Measurements from ENCODE around the gene NTRK1. TPM values are rescaled to one million over a fixed set of nuclear protein-coding genes. Genes with fewer than 3 reads are reported as not detected.

Gene NTRK1
- total and polyA plus RNA-seq, 3 donors from 2014 or later: 4.7 to 38.8 (median 14.6) TPM

GRCh38 chr1:156846643-156847042 lies 14.0 kb upstream of the NTRK1 start:
- no peak for TF ChIP-seq POLR2A (IDR thresholded peaks at IDR 0.05)
- TF ChIP-seq CTCF (IDR thresholded peaks at IDR 0.05): no peak
- no peaks in the 10 kb centered on the region for H3K36me3 ChIP-seq (ENCODE audit: low read depth, missing control alignments)
- 89 to 95% methylated on average over 5 of the region's 5 CpGs for WGBS, 2 donors
- peaks cover 6% of the 10 kb centered on the region for H3K4me1 ChIP-seq
- no peak overlapping the region for H3K27ac ChIP-seq
- DNase-seq: no peak
- H3K9me3 ChIP-seq: no peaks in the 10 kb centered on the region
- H3K4me3 ChIP-seq: no peak overlapping the region
- intact Hi-C loops (cut with DNase I; ENCODE audit: low total_unique reads): no loop called here
- H3K27me3 ChIP-seq: no peaks in the 10 kb centered on the region

GRCh38 chr1:156847591-156848460 lies 12.8 kb upstream of the NTRK1 start:
- no peak for DNase-seq
- TF ChIP-seq CTCF (IDR thresholded peaks at IDR 0.05) (no peak), POLR2A (IDR thresholded peaks at IDR 0.05) (no peak)
- H3K27ac ChIP-seq: no peak overlapping the region
- intact Hi-C loops (cut with DNase I; ENCODE audit: low total_unique reads): no loop called here
- H3K4me3 ChIP-seq: no peak overlapping the region
- H3K4me1 ChIP-seq: peaks cover 7% of the 10 kb centered on the region
- H3K27me3 ChIP-seq: no peaks in the 10 kb centered on the region
- 80 to 84% methylated on average over 7 of the region's 7 CpGs for WGBS, 2 donors
- no peaks in the 10 kb centered on the region for H3K36me3 ChIP-seq (ENCODE audit: low read depth, missing control alignments)
- H3K9me3 ChIP-seq: no peaks in the 10 kb centered on the region

- 17 to 23% methylated on average over 19 to 36 of the region's 36 CpGs for WGBS, 2 donors
- TF ChIP-seq POLR2A (IDR thresholded peaks at IDR 0.05): no peak
- TF ChIP-seq CTCF (IDR thresholded peaks at IDR 0.05): no peak
Observed at GRCh38 chr1:156848461-156849150, 12.1 kb upstream of the NTRK1 start.

GRCh38 chr1:156849151-156849496 lies 11.5 kb upstream of the NTRK1 start:
- peaks cover 9% of the 10 kb centered on the region for H3K4me1 ChIP-seq
- no peak overlapping the region for H3K27ac ChIP-seq
- no peaks in the 10 kb centered on the region for H3K36me3 ChIP-seq (ENCODE audit: low read depth, missing control alignments)
- H3K27me3 ChIP-seq: no peaks in the 10 kb centered on the region
- intact Hi-C loops (cut with DNase I; ENCODE audit: low total_unique reads): no loop called here
- H3K9me3 ChIP-seq: no peaks in the 10 kb centered on the region
- WGBS, 2 donors: 30% methylated on average over 14 of the region's 23 CpGs; no CpG with 5 or more reads in 1 of the 2 donors
- H3K4me3 ChIP-seq: peak overlapping the region in 1 of 2 donors; percentile 3
- no peak for TF ChIP-seq CTCF (IDR thresholded peaks at IDR 0.05)
- TF ChIP-seq POLR2A (IDR thresholded peaks at IDR 0.05): no peak
- DNase-seq: no peak

More at GRCh38 chr1:156848461-156849150, 12.1 kb upstream of the NTRK1 start:
- Histone ChIP-seq H3K27ac (no peak overlapping the region), H3K36me3 (ENCODE audit: low read depth, missing control alignments) (no peaks in the 10 kb centered on the region), H3K4me1 (peaks cover 9% of the 10 kb centered on the region), H3K27me3 (no peaks in the 10 kb centered on the region), H3K4me3 (peak overlapping the region in 1 of 2 donors; percentile 3), H3K9me3 (no peaks in the 10 kb centered on the region)
- intact Hi-C loops (cut with DNase I; ENCODE audit: low total_unique reads): no loop called here
- DNase-seq: peak; percentile 43

All from testis (tissue), 3 donors.